ENCODE results near the gene ANKRD33B. TPM values are rescaled to one million over a fixed set of nuclear protein-coding genes. Genes with fewer than 3 reads are reported as not detected.

Gene ANKRD33B
- total RNA-seq, 3 donors from 2014 or later (not counting 1 experiment from before 2014, with no cell fraction given) = 2.4 to 4.3 (median 3.9) TPM

GRCh38 chr5:10685115-10685521 is 121.2 kb downstream of the ANKRD33B start:
- WGBS (ENCODE audit: insufficient coverage) = 68% methylated on average over 3 of the region's 6 CpGs
- no peaks in the 10 kb centered on the region for H3K9me3 Mint-ChIP-seq

GRCh38 chr5:10686890-10687289 is 123.0 kb downstream of the ANKRD33B start:
- no peaks in the 10 kb centered on the region for H3K27me3 Mint-ChIP-seq (ENCODE audit: low read depth in 2 of 2)
- Histone ChIP-seq H3K27ac (ENCODE audit: low read length) (no peak overlapping the region), H3K4me1 (ENCODE audit: control insufficient read depth, insufficient read depth, low read length) (peaks cover 8% of the 10 kb centered on the region), H3K27me3 (ENCODE audit: control insufficient read depth, insufficient read depth, low read length) (no peaks in the 10 kb centered on the region), H3K36me3 (ENCODE audit: control insufficient read depth, insufficient read depth, low read length) (no peaks in the 10 kb centered on the region), H3K9me3 (ENCODE audit: control insufficient read depth, insufficient read depth, low read length) (no peaks in the 10 kb centered on the region), H3K4me3 (ENCODE audit: low read length) (no peak overlapping the region)
- no peak overlapping the region for H3K27ac Mint-ChIP-seq
- no peaks in the 10 kb centered on the region for H3K36me3 Mint-ChIP-seq
- WGBS (ENCODE audit: insufficient coverage) = 100% methylated on average over 2 of the region's 2 CpGs
- no peaks in the 10 kb centered on the region for H3K9me3 Mint-ChIP-seq
- no peak for TF ChIP-seq CTCF (IDR thresholded peaks at IDR 0.05)
- no peak for ATAC-seq
- no peak overlapping the region for H3K4me3 Mint-ChIP-seq
- intact Hi-C loops (cut with micrococcal nuclease) = no loop called here
- peaks cover 27 to 39% of the 10 kb centered on the region in 2 donors for H3K4me1 Mint-ChIP-seq
- no peak for DNase-seq

More at GRCh38 chr5:10685115-10685521, 121.2 kb downstream of the ANKRD33B start:
- ATAC-seq (no peak), DNase-seq (no peak)
- no peak overlapping the region for H3K4me3 Mint-ChIP-seq
- H3K4me3 ChIP-seq (ENCODE audit: low read length) = no peak overlapping the region
- peaks cover 26% of the 10 kb centered on the region for H3K4me1 ChIP-seq (ENCODE audit: control insufficient read depth, insufficient read depth, low read length)
- no peak overlapping the region for H3K27ac ChIP-seq (ENCODE audit: low read length)
- no peaks in the 10 kb centered on the region for H3K27me3 Mint-ChIP-seq (ENCODE audit: low read depth in 2 of 2)
- no peak overlapping the region for H3K27ac Mint-ChIP-seq
- no peaks in the 10 kb centered on the region for H3K9me3 ChIP-seq (ENCODE audit: control insufficient read depth, insufficient read depth, low read length)
- TF ChIP-seq CTCF (IDR thresholded peaks at IDR 0.05) = no peak
- H3K4me1 Mint-ChIP-seq = peaks cover 44 to 55% of the 10 kb centered on the region in 2 donors
- H3K36me3 ChIP-seq (ENCODE audit: control insufficient read depth, insufficient read depth, low read length) = peaks cover under 1% of the 10 kb centered on the region
- no peaks in the 10 kb centered on the region for H3K27me3 ChIP-seq (ENCODE audit: control insufficient read depth, insufficient read depth, low read length)
- H3K36me3 Mint-ChIP-seq = no peaks in the 10 kb centered on the region
- intact Hi-C loops (cut with micrococcal nuclease) = no loop called here

- Histone ChIP-seq H3K27ac (ENCODE audit: low read length) (no peak overlapping the region), H3K9me3 (ENCODE audit: control insufficient read depth, insufficient read depth, low read length) (no peaks in the 10 kb centered on the region), H3K4me1 (ENCODE audit: control insufficient read depth, insufficient read depth, low read length) (no peaks in the 10 kb centered on the region), H3K36me3 (ENCODE audit: control insufficient read depth, insufficient read depth, low read length) (no peaks in the 10 kb centered on the region), H3K27me3 (ENCODE audit: control insufficient read depth, insufficient read depth, low read length) (no peaks in the 10 kb centered on the region), H3K4me3 (ENCODE audit: low read length) (no peak overlapping the region)
- no peak overlapping the region for H3K4me3 Mint-ChIP-seq
- 98% methylated on average over 13 of the region's 13 CpGs for WGBS (ENCODE audit: insufficient coverage)
- H3K9me3 Mint-ChIP-seq = no peaks in the 10 kb centered on the region
- H3K4me1 Mint-ChIP-seq = peaks cover 14 to 25% of the 10 kb centered on the region in 2 donors
- ATAC-seq (no peak), DNase-seq (no peak)
- H3K36me3 Mint-ChIP-seq = no peaks in the 10 kb centered on the region
- TF ChIP-seq CTCF (IDR thresholded peaks at IDR 0.05) = no peak
- H3K27me3 Mint-ChIP-seq (ENCODE audit: low read depth in 2 of 2) = no peaks in the 10 kb centered on the region
- intact Hi-C loops (cut with micrococcal nuclease) = no loop called here
- no peak overlapping the region for H3K27ac Mint-ChIP-seq
Measured at GRCh38 chr5:10688651-10689171, 124.8 kb downstream of the ANKRD33B start.
